ENCODE data around the gene ZFP30.
A peak's percentile ranks its signal among the peaks of the same experiment; 100 is the strongest.

The ZFP30 gene

GRCh38 chr19:37564624-37565369, 90.5 kb downstream of the ZFP30 start:
- DNase-seq (ENCODE audit: low read depth), result peak; percentile 2

Data from amniotic epithelial cell (primary cell).